Effector CD8-positive, alpha-beta T cell (primary cell): Measurements from ENCODE around the gene HTR6.
A peak's percentile ranks its signal among the peaks of the same experiment; 100 is the strongest.

Experiments used
- DNase-seq: peaks from one replicate; lab custom pipeline; 2025; lab: John Stamatoyannopoulos, UW

The HTR6 gene

DNA sequence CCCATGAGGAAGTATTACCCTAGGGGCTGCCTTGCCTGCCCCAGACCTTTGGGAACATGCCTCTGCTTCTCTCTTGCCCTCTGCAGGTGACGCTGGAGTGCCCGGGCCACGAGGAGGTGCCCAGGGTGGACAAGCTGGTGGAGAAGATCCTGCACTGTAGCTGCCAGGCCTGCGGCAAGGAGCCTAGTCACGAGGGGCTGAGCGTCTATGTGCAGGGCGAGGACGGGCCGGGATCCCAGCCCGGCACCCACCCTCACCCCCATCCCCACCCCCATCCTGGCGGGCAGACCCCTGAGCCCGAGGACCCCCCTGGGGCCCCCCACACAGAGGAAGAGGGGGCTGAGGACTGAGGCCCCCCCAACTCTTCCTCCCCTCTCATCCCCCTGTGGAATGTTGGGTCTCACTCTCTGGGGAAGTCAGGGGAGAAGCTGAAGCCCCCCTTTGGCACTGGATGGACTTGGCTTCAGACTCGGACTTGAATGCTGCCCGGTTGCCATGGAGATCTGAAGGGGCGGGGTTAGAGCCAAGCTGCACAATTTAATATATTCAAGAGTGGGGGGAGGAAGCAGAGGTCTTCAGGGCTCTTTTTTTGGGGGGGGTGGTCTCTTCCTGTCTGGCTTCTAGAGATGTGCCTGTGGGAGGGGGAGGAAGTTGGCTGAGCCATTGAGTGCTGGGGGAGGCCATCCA is 7.8 kb upstream of the HTR6 start:
- no peak for DNase-seq

DNA sequence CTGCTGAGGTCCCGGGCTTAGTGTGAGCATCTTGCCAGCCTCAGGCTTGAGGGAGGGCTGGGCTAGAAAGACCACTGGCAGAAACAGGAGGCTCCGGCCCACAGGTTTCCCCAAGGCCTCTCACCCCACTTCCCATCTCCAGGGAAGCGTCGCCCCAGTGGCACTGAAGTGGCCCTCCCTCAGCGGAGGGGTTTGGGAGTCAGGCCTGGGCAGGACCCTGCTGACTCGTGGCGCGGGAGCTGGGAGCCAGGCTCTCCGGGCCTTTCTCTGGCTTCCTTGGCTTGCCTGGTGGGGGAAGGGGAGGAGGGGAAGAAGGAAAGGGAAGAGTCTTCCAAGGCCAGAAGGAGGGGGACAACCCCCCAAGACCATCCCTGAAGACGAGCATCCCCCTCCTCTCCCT is 7.2 kb upstream of the HTR6 start:
- no peak for DNase-seq

DNA sequence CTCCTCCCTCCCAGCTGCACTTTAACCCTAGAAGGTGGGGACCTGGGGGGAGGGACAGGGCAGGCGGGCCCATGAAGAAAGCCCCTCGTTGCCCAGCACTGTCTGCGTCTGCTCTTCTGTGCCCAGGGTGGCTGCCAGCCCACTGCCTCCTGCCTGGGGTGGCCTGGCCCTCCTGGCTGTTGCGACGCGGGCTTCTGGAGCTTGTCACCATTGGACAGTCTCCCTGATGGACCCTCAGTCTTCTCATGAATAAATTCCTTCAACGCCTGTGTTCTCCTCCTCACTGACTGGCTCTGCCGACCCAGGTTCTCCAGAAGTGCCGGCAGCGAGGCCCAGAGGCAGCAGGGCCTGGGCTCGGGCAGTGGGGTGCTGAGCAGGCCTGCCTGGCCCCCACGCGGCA is 6.5 kb upstream of the HTR6 start:
- no peak for DNase-seq

DNA sequence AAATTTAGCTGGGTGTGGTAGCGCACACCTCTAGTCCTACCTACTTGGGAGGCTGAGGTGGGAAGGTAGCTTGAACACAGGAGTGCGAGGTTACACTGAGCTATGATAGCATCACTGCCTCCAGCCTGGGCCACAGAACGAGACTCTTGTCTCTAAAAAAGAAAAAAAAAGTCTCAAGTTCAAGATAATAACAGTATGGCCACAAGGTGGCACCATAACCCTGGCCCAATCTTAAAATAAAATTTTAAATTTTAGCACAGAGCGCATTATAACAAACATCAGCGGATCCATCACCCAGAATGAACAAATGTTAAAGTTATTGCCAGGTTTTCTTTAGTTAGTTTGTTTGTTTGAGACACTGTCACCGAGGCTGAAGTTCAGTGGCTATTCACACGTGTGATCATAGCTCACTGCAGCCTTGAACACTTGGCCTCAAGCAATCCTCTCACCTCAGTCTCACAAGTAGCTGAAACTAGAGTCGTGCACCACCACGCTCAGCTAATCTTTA is 2.9 kb upstream of the HTR6 start:
- DNase-seq: peak; percentile 6

DNA sequence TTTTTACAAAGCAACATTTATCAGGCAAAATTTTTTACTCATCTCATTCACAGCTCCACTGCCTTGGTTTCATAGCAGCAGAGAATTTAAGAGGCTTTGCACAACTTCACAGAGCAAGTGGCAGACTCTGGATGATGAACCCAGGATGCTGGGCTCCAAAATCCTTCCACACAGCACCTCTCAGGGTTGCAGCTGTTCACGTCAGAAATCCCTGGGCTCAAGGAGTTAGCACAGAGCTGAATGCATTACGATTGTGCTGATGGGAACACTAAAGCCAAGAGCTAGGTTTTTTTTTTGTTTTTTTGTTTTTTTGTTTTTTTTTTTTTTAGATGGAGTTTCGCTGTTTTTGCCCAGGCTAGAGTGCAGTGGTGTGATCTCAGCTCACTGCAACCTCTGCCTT is 2.4 kb upstream of the HTR6 start:
- DNase-seq: no peak

DNA sequence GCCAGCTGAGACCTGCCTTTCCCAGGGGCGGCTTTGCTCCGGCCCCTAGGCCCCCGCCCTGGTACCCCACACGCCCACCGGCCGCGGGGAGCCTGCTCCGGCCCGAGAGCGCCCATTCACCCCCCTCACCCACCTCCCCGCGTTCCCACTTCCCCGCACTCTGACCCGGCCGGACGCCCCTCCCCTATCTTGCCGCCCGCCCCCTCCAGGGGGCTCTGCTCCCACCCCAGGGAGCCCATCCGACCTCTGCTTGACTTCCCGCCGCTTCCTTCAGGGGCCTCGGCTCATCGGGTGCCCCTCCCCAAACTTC is 466 bp downstream of the HTR6 start:
- no peak for DNase-seq

DNA sequence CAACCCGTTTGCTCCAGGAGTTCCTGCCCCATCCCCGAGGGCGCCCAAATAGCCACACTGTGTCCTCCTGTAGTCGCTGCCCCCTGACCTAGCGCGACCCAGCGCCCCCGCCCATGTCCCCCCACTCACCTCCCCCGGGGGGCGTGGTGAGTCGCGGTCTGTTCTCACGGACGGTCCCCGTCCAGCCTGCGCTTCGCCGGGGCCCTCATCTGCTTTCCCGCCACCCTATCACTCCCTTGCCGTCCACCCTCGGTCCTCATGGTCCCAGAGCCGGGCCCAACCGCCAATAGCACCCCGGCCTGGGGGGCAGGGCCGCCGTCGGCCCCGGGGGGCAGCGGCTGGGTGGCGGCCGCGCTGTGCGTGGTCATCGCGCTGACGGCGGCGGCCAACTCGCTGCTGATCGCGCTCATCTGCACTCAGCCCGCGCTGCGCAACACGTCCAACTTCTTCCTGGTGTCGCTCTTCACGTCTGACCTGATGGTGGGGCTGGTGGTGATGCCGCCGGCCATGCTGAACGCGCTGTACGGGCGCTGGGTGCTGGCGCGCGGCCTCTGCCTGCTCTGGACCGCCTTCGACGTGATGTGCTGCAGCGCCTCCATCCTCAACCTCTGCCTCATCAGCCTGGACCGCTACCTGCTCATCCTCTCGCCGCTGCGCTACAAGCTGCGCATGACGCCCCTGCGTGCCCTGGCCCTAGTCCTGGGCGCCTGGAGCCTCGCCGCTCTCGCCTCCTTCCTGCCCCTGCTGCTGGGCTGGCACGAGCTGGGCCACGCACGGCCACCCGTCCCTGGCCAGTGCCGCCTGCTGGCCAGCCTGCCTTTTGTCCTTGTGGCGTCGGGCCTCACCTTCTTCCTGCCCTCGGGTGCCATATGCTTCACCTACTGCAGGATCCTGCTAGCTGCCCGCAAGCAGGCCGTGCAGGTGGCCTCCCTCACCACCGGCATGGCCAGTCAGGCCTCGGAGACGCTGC is 1.1 kb downstream of the HTR6 start:
- DNase-seq: no peak

DNA sequence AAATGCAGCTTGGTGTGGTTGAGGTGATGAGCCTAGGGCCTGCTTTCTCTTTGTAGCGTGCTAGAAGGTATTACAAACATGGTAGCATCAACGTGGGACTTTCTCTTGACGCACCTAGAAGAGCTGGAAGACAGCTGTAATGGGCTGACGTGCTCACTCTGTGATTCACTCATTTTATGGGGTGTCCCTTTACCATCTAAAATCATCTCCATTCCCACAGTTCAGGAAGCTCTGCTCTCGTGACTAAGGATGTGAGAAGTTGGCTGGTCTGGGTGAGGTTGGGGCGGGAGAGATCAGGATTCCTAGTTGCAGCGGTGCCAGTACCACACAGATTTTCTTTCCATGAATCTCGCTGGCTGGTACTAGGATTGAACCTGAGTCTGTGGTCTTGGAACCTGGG is 4.2 kb downstream of the HTR6 start:
- no peak for DNase-seq

DNA sequence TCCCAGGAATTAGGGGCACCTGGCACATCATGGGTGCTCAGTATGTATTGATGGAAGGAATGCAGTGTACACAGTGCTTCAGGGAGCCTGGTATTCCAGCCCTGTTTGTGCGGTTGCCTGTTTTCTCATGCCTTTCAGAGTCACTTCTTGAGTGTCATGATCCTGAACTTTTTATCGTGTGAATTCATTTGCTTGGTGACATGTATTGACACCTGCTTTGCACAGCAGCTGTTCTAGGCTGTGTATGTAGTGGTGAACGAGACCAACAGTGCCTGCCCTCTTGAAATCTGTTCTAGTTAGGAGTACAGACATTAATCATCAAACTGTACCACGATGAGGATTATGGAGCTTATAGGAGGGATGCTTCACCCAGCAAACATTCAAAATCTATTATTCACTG is 6.1 kb downstream of the HTR6 start:
- no peak for DNase-seq

DNA sequence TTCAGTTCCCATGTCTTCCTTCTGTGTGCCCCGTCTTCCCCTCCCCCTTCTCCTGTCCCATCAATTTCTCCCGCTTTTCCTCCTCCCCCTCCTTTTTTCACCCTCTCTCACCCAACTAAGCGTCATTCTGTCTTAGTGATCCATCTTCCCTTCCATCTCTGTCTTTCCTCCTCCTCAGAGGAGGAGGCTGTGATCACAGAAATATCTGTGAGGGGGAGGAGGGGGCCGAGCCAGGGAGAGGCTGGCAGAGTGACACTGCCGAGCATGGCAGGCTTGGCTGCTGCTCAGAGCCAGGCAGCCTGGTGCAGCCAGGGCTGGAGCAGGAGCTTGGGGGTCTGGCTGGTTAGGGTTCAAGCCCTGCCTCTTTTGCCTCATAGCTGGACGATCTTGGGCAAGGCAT is 7.6 kb downstream of the HTR6 start:
- DNase-seq: no peak

DNA sequence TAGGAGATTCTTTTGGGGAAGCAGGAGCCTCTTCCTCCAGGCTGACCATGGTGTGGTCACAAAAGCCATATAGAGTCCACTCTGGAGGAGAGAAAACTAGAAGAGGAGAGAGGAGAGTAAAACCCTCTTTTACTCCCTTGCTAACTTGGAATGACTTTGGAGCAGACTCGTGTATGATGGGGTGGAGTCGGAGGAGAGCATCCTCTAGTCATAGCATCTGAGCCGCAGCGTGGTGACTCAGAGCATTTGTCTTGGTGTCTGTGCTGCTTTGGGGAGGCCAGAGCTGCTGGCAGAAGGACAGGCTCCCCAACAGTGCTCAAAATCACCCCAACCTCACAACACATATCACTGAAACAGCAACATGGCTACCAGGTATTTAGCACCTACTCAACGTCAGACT is 11.1 kb downstream of the HTR6 start:
- no peak for DNase-seq

DNA sequence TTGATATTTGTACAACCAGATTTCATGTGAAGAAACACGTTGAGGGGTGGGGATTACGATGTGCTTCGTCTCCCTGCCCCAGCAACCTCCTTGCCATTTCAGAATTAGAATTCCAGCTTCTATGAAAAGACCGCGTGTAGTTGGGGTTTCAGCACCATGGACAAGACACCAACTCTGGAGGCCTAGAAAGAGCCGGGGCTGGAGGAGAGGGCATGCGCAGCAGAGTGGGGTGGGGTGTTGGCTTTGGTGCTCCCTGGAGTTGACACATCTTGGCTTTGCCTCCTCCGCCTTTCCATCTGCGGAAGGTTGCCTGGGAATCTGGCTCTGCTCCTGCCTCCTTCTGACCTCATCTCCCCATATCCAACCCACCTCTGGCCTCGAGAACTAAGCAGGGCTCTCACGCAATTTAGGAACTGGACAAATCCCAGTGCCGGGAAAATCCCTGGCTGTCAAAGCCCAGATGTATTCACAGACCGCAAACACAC is 11.8 kb downstream of the HTR6 start:
- DNase-seq: no peak

DNA sequence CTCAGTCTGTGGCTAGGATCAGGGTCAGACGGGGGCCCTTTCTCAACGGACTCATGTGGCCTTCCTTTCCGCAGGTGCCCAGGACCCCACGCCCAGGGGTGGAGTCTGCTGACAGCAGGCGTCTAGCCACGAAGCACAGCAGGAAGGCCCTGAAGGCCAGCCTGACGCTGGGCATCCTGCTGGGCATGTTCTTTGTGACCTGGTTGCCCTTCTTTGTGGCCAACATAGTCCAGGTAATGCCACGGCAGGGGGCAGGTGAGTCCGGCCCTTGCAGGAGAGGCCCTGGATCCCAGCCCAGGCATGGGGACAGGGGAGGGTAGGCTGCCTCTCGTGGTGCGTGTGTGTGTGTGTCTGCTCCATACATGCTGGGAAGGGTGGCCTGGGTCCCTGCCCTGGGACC is 13.8 kb downstream of the HTR6 start:
- DNase-seq: no peak

DNA sequence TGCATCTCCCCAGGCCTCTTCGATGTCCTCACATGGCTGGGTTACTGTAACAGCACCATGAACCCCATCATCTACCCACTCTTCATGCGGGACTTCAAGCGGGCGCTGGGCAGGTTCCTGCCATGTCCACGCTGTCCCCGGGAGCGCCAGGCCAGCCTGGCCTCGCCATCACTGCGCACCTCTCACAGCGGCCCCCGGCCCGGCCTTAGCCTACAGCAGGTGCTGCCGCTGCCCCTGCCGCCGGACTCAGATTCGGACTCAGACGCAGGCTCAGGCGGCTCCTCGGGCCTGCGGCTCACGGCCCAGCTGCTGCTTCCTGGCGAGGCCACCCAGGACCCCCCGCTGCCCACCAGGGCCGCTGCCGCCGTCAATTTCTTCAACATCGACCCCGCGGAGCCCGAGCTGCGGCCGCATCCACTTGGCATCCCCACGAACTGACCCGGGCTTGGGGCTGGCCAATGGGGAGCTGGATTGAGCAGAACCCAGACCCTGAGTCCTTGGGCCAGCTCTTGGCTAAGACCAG is 14.3 kb downstream of the HTR6 start:
- DNase-seq: no peak

DNA sequence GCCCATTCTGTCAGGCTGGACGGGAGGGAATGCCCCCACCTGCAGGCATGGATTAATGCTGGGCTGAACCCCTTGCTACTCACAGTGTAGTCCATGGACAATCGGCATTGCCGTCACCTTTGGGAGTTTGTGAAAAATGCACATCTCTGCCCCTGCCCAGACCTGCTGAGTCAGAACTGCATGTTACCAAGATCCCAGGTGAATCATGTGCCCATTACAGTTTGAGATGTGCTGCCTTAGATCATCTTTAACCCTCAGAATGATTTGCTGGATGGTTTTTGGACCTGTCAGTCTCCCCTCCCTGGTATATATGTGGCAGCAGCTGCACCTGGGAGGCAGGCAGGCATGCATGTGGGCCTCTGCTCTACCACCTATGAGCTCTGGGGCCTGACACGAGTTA is 15.0 kb downstream of the HTR6 start:
- no peak for DNase-seq

DNA sequence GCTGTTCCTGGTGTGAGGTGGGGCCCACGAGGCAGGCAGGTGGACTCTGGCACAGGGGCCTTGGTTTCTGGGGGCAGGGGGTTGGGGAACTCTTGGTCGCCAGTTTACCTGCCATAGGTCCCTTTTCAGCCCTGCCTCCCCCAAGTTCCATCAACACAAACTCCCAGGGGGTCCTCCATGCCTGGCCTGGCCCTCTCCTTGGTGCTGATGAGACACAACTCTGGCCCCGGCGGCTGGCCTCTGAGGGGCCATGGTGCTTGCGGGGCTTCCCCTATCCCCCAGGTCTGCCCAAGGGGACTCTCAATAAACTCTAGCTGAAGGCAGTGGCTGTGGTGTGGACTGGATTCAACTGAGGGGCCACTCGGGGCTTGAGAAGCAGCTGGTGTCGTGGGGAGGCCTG is 16.0 kb downstream of the HTR6 start:
- DNase-seq: no peak

DNA sequence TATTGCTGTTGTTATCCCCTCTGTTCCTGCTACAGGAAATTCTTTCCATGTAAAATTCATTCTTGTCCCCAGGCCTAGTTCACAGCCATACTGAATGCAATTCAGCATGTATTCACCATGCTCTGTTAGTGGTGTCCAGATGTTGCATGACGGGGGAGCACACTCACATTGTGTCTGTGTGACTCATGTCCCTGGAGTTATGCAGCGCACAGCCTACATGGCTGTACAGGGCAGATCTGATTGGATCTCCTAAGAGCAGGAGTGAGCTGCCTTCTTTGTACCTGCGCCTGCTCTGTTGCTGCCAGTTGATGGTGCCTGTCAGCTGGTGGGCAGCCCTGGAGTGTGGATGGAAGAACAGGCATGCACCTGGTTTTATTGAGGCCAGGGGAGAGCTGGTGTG is 17.6 kb downstream of the HTR6 start:
- DNase-seq: no peak

DNA sequence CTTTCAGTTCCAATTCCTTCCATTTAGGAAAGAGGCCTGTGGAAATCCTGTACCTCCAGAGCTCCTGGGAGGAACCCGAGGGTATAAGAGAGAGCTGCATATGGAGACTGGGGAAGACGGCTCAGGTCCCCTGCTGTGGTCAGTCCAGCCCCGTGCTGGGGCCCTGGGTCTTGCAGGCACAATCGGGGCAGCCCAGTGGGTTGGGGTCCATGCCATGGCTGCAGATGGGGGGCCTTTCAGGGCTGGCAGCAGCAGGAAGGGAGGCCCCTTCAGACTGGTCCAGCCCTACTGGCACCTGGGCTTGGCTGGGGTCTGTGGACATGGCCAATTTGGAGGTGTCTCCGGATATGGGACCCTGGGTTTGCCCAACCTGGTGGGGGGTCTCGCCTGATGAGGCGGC is 18.2 kb downstream of the HTR6 start:
- no peak for DNase-seq

DNA sequence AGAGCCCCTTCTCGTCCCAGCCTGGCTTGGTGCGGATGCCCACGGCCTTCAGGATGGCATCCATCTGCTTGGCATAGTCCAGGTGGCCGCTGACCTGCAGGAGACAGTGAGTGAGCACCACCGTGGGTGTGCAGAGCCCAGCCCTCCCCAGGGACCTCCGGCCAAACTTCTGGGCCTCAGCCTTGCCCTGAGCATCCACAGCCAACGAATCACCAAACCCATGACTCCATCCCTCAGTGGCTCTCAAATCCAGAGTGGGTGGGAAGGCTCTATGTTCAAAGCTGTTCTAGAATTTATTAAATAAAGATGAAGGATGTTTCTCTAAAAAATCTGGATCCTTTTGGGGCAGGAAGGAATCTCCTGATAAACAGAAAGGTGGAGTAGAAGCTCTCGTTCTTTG is 18.7 kb downstream of the HTR6 start:
- DNase-seq: no peak

DNA sequence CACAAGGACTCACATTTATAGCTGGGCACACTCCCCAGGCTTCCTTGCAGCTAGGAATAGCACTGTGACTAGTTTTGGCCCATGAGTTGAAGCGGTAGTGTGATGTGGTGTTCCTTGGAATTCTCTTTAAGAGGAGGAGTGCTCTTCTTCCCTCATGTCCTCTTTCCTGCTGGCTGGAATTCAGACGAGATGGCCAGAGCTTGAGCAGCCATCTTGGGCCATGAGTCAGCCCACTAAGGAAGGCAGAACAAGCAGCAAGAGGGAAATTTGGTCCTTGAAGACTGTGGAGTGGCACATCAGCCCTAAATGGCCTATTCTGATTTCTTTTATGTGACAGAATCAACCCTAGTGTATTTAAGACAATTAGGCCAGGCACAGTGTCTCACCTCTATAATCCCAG is 20.0 kb downstream of the HTR6 start:
- no peak for DNase-seq

DNA sequence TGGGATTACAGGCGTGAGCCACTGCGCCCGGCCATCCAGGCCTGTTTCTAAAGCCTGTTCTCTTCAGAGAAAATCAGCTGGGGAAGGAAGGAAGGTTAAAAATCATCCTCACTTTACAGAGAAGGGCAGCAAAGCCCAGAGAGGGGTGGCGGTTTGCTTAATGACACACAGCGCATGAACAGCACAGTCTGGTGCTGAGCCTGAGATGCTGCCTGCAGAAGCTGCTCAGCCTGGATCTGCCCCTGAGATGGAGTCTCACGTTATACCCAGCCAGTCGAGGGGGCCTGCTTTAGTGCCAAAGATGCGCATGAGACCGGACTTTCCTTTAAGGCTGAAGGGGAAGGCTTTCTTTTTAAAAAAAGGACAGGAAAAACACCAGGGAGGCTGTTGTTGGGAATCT is 21.3 kb downstream of the HTR6 start:
- DNase-seq: no peak

DNA sequence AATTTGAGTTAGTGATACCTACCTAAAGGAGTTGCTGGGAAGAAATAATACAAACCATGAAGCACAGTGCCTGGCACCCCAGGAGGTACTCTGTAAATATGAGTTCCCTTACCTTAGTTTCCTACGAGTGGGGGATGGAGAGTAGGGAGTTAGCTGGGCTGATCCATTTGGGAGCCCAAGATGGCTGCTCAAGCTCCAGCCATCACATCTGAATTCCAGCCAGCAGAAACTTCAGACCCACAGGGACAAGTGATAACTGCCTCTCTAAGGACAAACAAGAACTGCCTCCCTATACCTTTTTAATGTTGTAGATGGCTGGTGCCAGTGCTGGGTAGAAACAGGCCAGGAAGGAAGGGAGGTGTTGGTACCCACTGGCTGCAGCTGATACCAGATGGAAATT is 22.7 kb downstream of the HTR6 start:
- no peak for DNase-seq
